ENCODE results near the gene PTF1A.

DNA sequence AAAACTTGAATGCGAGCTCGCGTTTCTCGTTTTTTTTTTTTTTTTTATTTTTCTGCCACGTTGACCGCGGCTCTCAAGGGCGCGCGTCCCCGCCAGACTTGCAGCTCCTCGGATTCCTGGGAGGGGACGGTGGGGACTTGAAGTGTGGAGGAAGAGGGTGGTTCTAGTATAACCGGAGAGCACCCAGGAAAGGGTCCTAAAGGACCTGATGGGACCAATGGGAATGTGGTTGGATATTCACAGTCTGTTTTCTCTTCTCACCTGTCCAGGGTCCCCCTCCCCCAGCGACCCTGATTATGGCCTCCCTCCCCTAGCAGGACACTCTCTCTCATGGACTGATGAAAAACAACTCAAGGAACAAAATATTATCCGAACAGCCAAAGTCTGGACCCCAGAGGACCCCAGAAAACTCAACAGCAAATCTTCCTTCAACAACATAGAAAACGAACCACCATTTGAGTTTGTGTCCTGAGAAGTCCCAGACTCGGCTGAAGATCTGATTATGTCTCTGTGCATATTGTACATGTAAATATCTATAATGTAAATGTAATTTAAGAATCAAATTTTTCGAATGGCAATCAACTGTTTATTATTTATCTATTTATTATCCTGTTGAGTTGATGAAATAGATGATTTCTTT is 1.4 kb downstream of the PTF1A start:
- TF ChIP-seq SUZ12 (IDR thresholded peaks at IDR 0.05; ENCODE audit: extremely low read depth, insufficient read depth, insufficient read length) = no peak
- TF ChIP-seq ZNF274 (IDR thresholded peaks at IDR 0.05; ENCODE audit: low read depth, low read length) = no peak
